KBM-7 (cell line): ENCODE measurements around the gene SH3RF3.

Experiments
- DNase-seq: peaks from one replicate; pipeline ENCODE4 v3.0.0-alpha.2; 2015
- in situ Hi-C: fragments of 300-500 bp; cut with MboI; formaldehyde crosslinking; loops from 2 replicates; pipeline ENCODE4 v1.14.3; 2020; ENCODE audit warnings: low sequenced_read_pairs, low pct_unique_long_range_greater_than_20kb, mixed read lengths

SH3RF3 gene

DNA sequence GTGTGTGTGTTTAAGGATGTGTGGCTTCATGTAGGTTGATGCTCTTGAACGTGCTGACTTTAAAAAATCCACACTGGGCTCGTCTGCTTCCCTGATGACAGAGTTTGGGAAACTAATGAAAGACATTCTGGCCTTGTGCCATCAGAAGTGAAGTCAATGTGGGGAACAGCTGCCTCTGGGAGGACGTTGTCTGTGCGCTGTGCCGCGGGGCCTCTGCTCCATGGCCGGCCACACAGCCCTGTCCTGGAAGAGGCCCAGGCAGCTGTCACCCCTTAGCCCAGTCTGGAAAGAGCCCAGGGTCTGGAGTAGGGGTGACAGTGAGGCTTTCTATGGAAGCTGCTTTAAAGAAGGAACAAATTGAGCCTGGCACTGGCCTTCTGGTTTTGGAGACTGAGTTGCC is 155.8 kb downstream of the SH3RF3 start:
- in situ Hi-C loops = no loop called here
- DNase-seq = no peak

DNA sequence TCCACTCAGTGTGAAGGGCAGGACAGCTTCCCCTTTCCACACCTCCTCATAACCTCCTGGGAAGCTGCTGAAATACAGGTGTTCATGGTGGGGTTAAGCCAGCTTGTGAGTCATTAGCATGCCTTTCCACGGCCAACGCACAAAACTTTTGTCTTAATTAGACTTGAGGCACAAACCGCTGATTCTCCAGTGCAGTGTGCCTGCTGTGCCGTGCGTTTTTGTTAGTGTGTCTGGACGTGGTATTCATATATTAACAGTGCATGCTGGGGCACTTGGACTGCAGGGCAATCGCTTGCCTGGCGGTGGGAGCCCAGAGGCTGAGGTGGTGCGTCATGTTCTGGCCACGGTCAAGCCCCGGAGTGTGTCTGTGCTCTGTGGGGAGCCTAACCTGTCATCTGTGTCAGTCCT is 156.2 kb downstream of the SH3RF3 start:
- in situ Hi-C loops = no loop called here

DNA sequence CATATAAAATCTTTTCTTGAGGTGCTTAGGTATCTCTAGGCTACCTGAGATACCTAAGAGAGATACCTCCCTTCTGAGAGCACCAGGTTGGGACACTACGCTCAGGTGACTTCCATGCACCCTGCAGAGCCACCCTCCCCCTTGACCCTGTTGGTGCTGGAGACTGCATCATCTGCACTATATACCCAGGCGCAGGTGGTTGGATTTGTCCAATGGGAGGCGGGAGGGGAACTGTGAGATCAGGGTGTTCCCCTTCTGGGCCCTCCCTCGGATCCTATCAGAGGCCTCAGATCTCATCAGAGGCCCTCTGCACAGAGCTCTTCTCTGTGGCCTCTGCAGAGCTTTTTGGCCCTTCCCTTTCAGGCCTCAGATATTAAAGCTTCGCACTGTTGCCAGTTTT is 158.4 kb downstream of the SH3RF3 start:
- no peak for DNase-seq
- in situ Hi-C loops = no loop called here

More for the DNA sequence above, 156.2 kb downstream of the SH3RF3 start:
- no peak for DNase-seq

DNA sequence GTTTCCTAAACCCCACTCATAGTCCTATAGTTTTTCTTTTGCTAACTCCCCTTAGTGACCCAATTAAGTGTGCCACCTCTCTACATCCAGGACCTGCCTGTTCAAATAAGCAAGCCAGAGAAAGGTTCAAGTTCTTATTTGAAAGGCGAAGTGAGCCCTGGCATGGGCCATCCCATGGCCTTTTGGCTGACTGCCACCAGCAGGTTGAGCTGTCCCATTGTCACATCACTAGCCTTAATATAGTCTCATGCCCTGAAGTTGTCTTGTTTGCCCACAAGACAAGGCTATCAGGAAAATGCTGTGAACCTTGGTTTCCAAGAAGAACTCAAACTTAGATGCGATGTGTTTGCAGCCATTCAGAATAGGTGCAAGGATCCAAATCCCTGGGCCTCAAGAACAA is 158.8 kb downstream of the SH3RF3 start:
- in situ Hi-C loops = no loop called here
- DNase-seq = no peak

DNA sequence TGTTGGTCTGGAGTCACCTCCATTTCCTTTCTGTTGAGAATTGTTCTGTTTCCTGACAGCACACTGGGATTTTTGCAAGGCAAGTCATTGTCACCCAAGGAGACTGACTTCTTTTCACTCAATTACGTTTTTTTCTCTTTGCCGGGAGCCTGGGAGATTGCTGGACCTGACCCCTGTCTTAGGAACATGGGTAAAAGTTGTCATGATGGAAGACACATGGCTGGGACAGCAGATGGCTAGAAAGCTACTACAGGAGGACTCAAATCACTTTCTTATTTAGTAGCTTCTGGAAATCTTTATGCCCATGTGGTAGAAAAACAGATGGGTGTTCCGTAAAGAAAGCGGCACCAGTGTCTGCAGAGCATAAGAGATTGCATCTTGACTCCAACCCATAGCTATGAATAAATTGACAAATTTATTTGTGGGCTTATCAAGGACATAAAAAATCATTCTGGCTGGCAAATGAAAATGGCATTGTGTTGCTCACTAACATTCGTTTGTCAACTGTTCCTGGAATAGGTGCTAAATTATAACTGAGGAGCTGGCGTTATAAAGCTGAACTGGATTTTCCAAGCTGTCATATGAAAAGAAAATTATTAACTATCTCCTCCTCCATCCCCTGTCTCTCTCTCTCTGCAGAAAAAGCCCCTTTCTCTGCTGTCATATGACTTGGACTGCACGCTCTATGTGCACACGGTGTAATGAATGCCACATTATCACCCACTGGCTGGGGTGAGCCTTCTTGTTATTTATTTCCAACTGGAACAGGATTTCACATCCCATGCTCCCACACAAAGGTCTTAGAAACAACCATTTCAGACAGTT is 159.8 kb downstream of the SH3RF3 start:
- DNase-seq = no peak
- in situ Hi-C loops = no loop called here

DNA sequence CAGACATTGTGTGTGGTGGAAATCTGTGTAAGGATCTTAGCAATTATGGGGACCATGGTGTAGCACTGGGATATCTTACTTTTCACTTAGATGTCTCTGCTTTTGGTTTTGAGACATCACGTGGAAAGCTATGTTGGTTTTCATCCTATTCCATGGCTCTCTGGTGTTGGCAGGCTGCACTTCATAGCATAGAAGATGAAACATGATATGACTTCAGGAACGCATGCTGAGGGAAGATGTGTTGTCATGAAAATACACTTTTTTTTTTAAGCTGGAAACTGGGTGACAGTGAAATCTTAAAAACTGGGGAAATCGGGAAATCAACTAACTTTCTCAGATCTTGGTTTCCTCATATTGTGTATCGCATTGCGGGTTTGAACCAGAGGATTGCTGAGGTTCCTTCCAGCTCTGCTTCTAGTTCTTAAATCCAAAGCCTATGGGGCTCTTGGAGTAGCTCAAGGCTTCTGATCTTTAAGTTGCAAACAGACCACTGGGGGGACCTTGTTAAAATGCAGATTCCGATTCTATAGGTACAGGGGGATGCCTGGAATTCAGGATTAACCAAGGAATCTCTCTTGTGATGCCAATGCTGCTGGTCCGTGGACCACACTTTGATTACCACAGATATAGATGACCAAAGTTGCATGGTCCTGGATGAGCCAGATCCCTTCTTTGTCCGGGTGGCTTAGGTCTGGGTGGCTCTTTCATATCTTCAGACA is 160.7 kb downstream of the SH3RF3 start:
- in situ Hi-C loops = no loop called here
- DNase-seq = no peak

DNA sequence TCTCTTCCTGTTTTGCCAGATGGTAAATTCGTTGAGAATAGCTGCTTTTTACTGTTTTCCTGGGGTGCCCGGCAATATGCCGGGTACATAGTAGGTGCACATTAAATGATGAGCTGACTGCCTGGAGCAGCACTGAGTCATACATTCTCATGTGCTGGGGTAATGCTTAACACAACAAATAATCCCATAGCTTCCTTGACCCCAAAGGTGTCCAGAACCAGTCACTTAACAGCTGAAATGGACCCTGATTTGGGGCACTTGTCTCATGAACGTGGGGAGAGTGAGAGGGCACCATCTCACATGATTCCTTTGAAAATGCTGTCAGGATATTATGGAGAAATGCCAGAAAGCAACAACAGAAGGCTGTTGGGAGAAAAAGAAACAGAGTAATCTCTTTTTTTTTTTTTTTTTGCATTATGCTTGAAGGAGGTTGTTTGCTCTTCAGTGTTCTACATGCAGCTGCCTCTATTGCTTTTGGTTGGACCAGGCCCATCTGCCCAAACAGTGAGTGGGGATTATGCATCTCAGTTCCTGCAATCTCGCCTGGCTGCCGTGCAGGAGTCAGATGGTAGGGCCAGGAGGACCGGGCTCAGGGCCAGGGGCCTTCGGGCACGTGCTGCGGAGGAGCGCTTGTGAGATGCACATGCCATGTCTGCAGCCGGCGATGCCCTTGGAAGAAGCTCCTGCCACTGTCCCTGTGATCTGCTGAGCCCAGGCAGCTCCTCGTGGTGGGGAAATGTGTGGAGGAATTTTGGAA is 162.1 kb downstream of the SH3RF3 start:
- in situ Hi-C loops = no loop called here
- no peak for DNase-seq

DNA sequence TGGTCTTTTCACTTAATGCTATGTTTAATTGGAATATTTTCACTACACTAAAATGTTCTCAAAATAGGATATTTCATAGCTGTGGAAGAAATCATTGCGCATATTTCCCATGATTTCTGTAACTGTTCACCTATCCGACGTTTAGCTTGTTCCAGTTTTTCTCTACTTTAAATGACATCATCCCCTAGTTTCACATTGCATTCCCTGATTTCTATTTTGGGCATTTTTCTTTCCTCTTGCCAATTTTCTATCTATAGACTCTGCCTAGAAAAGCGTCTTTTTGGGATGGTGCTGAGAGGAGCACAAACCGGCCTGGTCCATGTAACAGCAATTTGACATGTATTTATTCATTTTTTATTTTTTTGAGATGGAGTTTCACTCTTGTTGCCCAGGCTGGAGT is 163.4 kb downstream of the SH3RF3 start:
- in situ Hi-C loops = no loop called here
- DNase-seq = no peak

DNA sequence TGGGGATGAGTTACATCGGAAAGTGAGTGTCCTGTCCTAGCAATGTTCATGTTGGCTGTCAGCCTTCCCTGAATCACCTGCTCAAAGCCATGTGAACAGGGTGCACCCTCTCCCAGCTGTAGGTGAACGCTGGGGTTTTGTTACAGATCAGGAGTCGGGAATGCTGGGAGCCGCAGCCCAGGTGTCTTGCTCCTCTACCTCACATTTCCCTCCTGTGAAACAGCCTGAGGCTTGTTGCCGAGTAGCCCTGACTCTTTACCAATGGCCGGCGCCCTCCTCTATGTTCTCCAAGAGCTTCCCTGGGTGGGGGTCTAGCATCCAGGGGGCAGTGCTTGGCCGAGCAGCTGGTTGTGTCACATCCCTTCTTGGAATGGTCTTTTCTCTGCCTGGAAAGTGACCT is 164.7 kb downstream of the SH3RF3 start:
- no peak for DNase-seq
- in situ Hi-C loops = no loop called here

DNA sequence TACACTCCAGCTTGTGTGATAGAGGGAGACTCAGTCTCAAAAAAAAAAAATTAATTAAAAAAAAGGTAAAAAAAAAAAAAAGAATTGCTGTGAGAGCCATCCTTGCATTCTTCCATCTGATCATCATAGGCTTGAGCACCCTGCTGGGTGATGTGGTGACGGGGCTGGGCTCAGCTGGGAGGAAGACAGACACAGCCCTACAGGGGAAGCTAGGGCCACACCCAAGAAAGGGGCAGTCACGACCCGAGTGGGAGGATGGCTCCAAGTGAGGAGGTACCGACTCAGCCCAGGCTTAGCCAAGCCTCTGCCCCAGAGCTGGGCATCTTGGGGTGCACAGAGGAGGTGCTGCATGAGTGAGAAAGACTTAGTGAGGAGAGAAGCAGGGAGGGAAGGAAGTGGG is 165.5 kb downstream of the SH3RF3 start:
- in situ Hi-C loops = no loop called here
- no peak for DNase-seq

DNA sequence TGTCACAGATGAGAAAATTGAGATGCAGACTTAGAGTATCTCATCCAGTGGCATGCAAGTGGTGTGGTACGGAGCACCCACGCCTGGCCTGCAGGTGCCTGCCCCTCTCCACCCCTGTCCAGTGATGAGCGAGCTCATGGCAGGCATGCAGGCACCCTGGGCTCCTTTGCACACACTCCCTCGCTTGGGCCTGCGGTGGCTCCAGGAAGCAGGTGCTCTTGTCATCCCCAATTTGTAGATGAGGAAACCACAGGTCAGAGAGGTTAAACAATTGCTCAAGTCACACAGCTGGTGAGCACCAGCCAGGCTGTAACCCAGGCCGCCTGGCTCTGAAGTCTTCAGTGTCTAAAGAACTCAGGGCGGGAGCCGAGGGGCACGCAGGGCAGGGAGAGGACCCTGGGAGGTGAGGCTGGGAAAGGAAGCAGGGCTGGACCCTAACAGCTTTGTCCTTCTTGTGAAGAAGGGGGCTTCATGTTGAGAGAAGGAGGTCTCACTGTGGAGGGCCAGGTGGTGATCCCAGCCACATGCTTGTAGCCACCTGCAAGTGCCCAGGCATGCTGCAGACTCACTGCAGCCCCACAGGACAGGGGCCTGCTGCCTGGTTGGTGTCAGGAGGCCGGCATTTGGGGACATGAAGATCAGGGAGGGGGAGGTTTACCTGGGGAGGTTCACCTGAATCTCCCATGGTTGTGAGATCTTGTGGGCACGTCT is 166.2 kb downstream of the SH3RF3 start:
- no peak for DNase-seq
- in situ Hi-C loops = no loop called here

DNA sequence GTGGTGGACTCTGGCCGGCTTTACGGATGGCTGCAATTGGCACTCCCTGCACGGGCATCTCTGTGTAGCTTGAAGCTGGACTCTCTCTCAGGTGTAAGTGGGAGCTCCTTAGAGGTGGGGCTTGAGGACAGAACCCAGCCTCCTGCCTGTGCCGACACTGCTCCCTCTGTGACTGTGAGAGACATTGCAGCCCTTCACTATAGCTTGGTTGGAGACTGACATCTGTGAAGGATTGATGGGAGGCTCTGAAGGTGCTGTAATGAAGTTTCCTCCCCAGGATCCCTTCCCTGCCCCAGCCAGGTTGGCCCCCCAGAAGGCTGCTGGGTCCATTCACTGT is 166.7 kb downstream of the SH3RF3 start:
- no peak for DNase-seq
- in situ Hi-C loops = no loop called here

DNA sequence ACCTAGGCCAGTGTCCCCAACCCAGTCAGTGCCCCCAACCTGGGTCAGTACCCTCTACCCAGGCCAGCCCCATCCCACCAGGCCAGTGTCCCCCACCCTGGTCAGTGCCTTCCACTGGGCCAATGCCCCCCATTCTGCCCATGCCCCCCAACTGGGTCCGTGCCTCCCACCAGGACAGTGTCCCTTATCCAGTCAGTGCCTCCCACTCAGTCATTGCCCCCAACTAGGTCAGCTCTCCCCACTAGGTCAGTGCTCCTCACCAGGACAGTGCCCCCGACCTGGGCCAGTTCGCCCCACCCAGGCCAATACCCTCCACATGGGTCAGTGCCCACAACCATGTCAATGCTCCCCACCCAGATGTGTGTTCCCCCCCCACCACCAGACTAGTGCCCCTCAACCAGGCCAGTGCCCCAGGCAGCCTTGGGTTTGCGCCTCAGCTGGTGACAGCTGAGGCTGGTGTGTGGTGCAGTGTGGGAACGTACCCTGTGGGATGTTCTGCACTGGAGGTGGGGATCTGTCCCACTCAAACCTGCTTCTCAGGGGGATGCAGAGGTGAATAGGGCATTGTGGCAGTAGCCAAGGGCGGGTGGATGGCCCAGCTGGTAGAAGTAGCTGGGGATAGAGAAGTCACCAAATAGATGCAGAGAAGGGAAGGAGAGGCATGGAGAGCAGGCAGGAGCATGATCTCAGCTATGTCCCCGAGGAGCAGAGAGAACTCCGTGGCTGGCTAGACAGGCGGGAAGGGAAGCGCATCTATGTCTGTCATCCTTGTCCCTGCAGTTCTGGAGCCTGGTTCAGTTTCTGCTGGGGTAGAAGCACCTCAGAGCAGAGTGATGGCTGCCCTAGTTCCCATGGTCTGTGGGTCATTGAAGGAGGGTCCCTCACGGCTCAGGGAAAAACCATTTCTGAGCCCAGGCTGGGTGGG is 168.8 kb downstream of the SH3RF3 start:
- in situ Hi-C loops = no loop called here
- no peak for DNase-seq

DNA sequence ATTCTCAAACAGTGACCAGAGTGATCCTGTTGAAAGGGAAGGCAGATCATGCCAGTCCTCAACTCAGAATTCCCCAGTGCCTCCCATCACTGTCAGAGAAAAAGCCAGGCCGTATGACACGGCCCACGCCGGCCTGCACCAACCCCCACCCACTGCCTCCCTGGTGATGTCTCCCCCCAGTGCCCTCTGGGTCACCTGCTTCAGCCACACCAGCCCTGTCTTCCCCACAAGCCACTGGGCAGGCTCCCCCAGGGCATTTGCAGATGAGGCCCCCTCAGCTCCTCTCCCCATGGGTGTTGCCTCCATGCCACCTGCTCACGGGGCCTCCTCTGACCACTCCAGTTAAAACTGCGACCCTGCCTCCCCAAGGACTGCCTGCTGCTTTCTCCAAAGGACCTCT is 169.8 kb downstream of the SH3RF3 start:
- no peak for DNase-seq
- in situ Hi-C loops = no loop called here

DNA sequence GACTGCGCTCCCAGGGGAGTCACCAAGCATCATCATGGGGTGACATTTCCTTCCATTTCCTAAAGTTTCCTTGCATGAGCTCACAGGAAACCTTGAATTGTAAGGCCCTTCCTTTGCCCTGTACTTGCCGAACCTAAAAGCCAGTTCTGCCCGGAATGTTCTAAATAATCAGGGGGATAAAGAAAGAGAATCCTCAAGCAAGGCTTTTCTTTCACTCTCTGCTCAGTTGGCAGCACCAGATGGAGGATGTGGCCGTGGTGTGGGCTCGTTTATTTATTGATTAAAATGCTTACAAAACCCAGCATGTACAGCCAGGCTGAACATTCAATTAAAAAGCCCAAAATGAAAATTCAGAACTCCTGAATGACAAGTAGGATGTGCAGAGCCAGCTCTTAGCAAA is 170.5 kb downstream of the SH3RF3 start:
- in situ Hi-C loops = no loop called here
- no peak for DNase-seq

DNA sequence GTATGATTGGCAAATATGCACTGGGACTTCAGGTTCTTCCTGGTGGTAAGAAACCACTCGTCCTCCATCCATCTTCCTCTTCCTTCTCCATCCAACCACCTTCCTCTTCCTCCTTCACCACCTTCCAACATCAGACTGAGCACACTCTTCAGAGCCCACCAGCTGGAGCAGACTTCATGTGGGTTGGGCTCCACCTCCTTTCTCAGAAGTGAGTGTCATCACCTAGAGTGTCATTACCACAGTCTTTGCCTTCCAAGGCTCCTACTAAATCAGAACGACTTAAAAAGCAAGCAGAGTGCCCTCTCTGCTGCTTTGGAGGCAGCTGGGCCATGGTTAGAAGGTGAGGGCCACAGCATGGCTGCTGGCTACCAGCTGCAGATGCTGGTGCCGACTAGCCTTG is 171.6 kb downstream of the SH3RF3 start:
- no peak for DNase-seq
- in situ Hi-C loops = no loop called here

DNA sequence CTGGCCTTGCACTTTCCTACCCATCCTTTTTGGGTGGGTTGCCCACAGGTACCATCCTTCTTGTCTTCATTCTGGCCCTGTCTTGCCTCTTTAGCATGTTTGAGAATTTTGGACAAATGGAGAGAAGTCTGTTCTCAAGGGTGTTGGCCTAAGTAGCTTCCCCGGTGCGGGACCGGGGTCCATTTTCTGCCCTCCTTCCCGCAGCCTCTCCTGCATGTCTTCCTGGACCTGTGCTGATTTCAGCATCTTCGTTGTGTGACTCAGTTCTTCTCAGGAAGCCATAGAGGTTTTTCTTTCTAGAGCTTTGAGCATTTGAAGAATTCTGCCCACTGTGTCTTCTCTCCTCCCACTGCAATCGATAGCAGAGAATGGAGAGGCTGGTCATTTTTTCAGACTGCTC is 172.7 kb downstream of the SH3RF3 start:
- in situ Hi-C loops = no loop called here
- no peak for DNase-seq

DNA sequence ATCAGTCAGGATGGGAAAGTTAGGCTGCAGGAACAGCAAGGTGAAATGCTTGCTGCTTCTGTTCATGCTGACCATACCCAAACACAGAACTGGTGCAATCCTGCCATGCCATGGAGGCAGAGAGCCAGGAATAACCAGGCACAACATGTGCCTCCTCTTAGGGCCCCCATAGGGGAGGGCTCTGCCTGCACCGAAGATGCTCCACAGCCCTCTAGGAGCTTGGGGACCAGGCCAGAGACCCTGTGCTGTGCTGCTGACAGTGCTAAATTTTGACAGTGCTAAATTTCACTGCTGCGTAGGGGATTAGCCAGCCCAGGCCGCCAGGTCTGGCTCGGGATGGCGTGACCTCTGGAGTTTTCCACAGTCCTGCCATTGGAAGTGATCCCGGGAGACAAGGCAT is 173.3 kb downstream of the SH3RF3 start:
- in situ Hi-C loops = no loop called here
- no peak for DNase-seq

DNA sequence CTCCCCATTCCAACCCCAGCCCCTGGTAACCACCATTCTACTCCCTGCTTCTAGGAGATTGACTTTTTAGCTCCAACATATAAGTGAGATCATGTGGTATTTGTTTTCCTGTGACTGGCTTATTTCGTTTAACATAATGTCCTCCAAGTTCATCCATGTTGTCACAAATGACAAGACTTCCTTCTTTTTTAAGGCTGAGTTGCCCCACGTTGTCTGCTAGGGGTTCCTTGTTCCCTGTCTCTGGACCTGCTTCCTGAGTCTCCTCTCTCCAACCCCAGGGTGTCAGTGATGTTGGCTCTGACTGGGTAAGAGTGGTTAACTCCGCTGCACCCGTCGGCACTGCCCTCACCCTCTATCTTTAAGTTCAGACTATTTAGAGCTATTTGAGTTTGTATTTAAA is 175.2 kb downstream of the SH3RF3 start:
- no peak for DNase-seq
- in situ Hi-C loops = no loop called here
